ENCODE measurements around the gene NAXD.
"Not testable (repeated sequence)": the region's sequence is repeated elsewhere in the genome, so short reads cannot be mapped to it uniquely, and the experiment has no call there.

The NAXD gene

GRCh38 chr13:110630566-110631119 lies 15.3 kb downstream of the NAXD start:
- CTCF ChIA-PET: no interaction called here
- no peak for TF ChIP-seq FOXA1 (IDR thresholded peaks at IDR 0.05)
- no peak for TF ChIP-seq SP1 (IDR thresholded peaks at IDR 0.05)
- TF ChIP-seq NFRKB (IDR thresholded peaks at IDR 0.05): no peak
- no peak for TF ChIP-seq PKNOX1 (IDR thresholded peaks at IDR 0.05)
- TF ChIP-seq BHLHE40 (IDR thresholded peaks at IDR 0.05; ENCODE audit: borderline replicate concordance): no peak
- no peak for TF ChIP-seq CTBP1 (IDR thresholded peaks at IDR 0.05; ENCODE audit: borderline replicate concordance)
- TF ChIP-seq ZNF384 (IDR thresholded peaks at IDR 0.05): no peak
- no peak for TF ChIP-seq ARNT (IDR thresholded peaks at IDR 0.05)
- no peak for TF ChIP-seq L3MBTL2 (conservative IDR thresholded peaks at IDR 0.05)
- no peak for TF ChIP-seq TARDBP (IDR thresholded peaks at IDR 0.05)
- no peak for TF ChIP-seq LEF1 (IDR thresholded peaks at IDR 0.05; ENCODE audit: borderline replicate concordance)
- no peak for TF ChIP-seq FOXK2 (IDR thresholded peaks at IDR 0.05)
- TF ChIP-seq HDGF (IDR thresholded peaks at IDR 0.05; ENCODE audit: borderline replicate concordance): no peak
- TF ChIP-seq ELF4 (IDR thresholded peaks at IDR 0.05): no peak
- no peak for TF ChIP-seq SUZ12 (IDR thresholded peaks at IDR 0.05)
- TF ChIP-seq FOXM1 (IDR thresholded peaks at IDR 0.05; ENCODE audit: borderline replicate concordance): no peak
- POLR2A ChIA-PET: no interaction called here
- DNase-seq (ENCODE audit: extremely low spot score): no peak

GRCh38 chr13:110632255-110632654 lies 16.9 kb downstream of the NAXD start:
- DNase-seq (ENCODE audit: extremely low spot score); CTCF ChIA-PET: not testable (repeated sequence)
- POLR2A ChIA-PET: interaction anchor here (1.1 kb wide), 1 partner anchor 17 kb away, joined by 4 read pairs; the partner anchor contains the start of gene NAXD

GRCh38 chr13:110633776-110634175 lies 18.4 kb downstream of the NAXD start:
- DNase-seq (ENCODE audit: extremely low spot score): no peak
- POLR2A ChIA-PET: no interaction called here
- CTCF ChIA-PET: no interaction called here
- TF ChIP-seq ZNF384 (IDR thresholded peaks at IDR 0.05) (no peak), FOXM1 (IDR thresholded peaks at IDR 0.05; ENCODE audit: borderline replicate concordance) (no peak), PKNOX1 (IDR thresholded peaks at IDR 0.05) (no peak), HDGF (IDR thresholded peaks at IDR 0.05; ENCODE audit: borderline replicate concordance) (no peak), FOXA1 (IDR thresholded peaks at IDR 0.05) (no peak), BHLHE40 (IDR thresholded peaks at IDR 0.05; ENCODE audit: borderline replicate concordance) (no peak), SP1 (IDR thresholded peaks at IDR 0.05) (no peak), ARNT (IDR thresholded peaks at IDR 0.05) (no peak), L3MBTL2 (conservative IDR thresholded peaks at IDR 0.05) (no peak), SUZ12 (IDR thresholded peaks at IDR 0.05) (no peak), LEF1 (IDR thresholded peaks at IDR 0.05; ENCODE audit: borderline replicate concordance) (no peak), NFRKB (IDR thresholded peaks at IDR 0.05) (no peak), FOXK2 (IDR thresholded peaks at IDR 0.05) (no peak), ELF4 (IDR thresholded peaks at IDR 0.05) (no peak), CTBP1 (IDR thresholded peaks at IDR 0.05; ENCODE audit: borderline replicate concordance) (no peak), TARDBP (IDR thresholded peaks at IDR 0.05) (no peak)

- CTCF ChIA-PET: no interaction called here
Measured at GRCh38 chr13:110634558-110634957, 19.2 kb downstream of the NAXD start.

GRCh38 chr13:110635405-110636002 lies 20.2 kb downstream of the NAXD start:
- TF ChIP-seq SUZ12 (IDR thresholded peaks at IDR 0.05) (no peak), NFRKB (IDR thresholded peaks at IDR 0.05) (no peak), TARDBP (IDR thresholded peaks at IDR 0.05) (no peak), BHLHE40 (IDR thresholded peaks at IDR 0.05; ENCODE audit: borderline replicate concordance) (no peak), SP1 (IDR thresholded peaks at IDR 0.05) (no peak), FOXM1 (IDR thresholded peaks at IDR 0.05; ENCODE audit: borderline replicate concordance) (no peak)
- no peak for DNase-seq (ENCODE audit: extremely low spot score)
- CTCF ChIA-PET: no interaction called here
- POLR2A ChIA-PET: no interaction called here

More at GRCh38 chr13:110634558-110634957, 19.2 kb downstream of the NAXD start:
- TF ChIP-seq NFRKB (IDR thresholded peaks at IDR 0.05) (no peak), L3MBTL2 (conservative IDR thresholded peaks at IDR 0.05) (no peak), FOXA1 (IDR thresholded peaks at IDR 0.05) (no peak), ELF4 (IDR thresholded peaks at IDR 0.05) (no peak), ZNF384 (IDR thresholded peaks at IDR 0.05) (no peak), LEF1 (IDR thresholded peaks at IDR 0.05; ENCODE audit: borderline replicate concordance) (no peak), ARNT (IDR thresholded peaks at IDR 0.05) (no peak), SUZ12 (IDR thresholded peaks at IDR 0.05) (no peak), PKNOX1 (IDR thresholded peaks at IDR 0.05) (no peak), CTBP1 (IDR thresholded peaks at IDR 0.05; ENCODE audit: borderline replicate concordance) (no peak), HDGF (IDR thresholded peaks at IDR 0.05; ENCODE audit: borderline replicate concordance) (no peak), TARDBP (IDR thresholded peaks at IDR 0.05) (no peak), SP1 (IDR thresholded peaks at IDR 0.05) (no peak), FOXM1 (IDR thresholded peaks at IDR 0.05; ENCODE audit: borderline replicate concordance) (no peak), FOXK2 (IDR thresholded peaks at IDR 0.05) (no peak), BHLHE40 (IDR thresholded peaks at IDR 0.05; ENCODE audit: borderline replicate concordance) (no peak)
- DNase-seq (ENCODE audit: extremely low spot score): no peak
- POLR2A ChIA-PET: interaction anchor here (0.6 kb wide), 1 partner anchor 81 kb away, joined by 4 read pairs; no protein-coding TSS in a partner anchor

GRCh38 chr13:110636053-110636475 lies 20.7 kb downstream of the NAXD start:
- POLR2A ChIA-PET: no interaction called here
- no peak for DNase-seq (ENCODE audit: extremely low spot score)
- CTCF ChIA-PET: no interaction called here
- TF ChIP-seq ARNT (IDR thresholded peaks at IDR 0.05): no peak
- TF ChIP-seq FOXA1 (IDR thresholded peaks at IDR 0.05): no peak
- TF ChIP-seq ZNF384 (IDR thresholded peaks at IDR 0.05): no peak
- TF ChIP-seq L3MBTL2 (conservative IDR thresholded peaks at IDR 0.05): no peak
- no peak for TF ChIP-seq SUZ12 (IDR thresholded peaks at IDR 0.05)
- TF ChIP-seq CTBP1 (IDR thresholded peaks at IDR 0.05; ENCODE audit: borderline replicate concordance): no peak
- no peak for TF ChIP-seq FOXM1 (IDR thresholded peaks at IDR 0.05; ENCODE audit: borderline replicate concordance)
- no peak for TF ChIP-seq TARDBP (IDR thresholded peaks at IDR 0.05)
- no peak for TF ChIP-seq NFRKB (IDR thresholded peaks at IDR 0.05)
- no peak for TF ChIP-seq ELF4 (IDR thresholded peaks at IDR 0.05)
- no peak for TF ChIP-seq FOXK2 (IDR thresholded peaks at IDR 0.05)
- no peak for TF ChIP-seq BHLHE40 (IDR thresholded peaks at IDR 0.05; ENCODE audit: borderline replicate concordance)
- TF ChIP-seq PKNOX1 (IDR thresholded peaks at IDR 0.05): no peak
- no peak for TF ChIP-seq LEF1 (IDR thresholded peaks at IDR 0.05; ENCODE audit: borderline replicate concordance)
- no peak for TF ChIP-seq HDGF (IDR thresholded peaks at IDR 0.05; ENCODE audit: borderline replicate concordance)
- TF ChIP-seq SP1 (IDR thresholded peaks at IDR 0.05): no peak
